RWPE2 (cell line): ENCODE measurements around the gene BMPR2.
"Not testable (repeated sequence)": the region's sequence is repeated elsewhere in the genome, so short reads cannot be mapped to it uniquely, and the experiment has no call there.

Experiments used
- ATAC-seq: fragments of 200-7000 bp; cut with Tn5 transposase; 3 replicates; pipeline ENCODE4 v1.9.1; 2021; ENCODE audit warnings: low read depth
- DNase-seq: peaks from one replicate; pipeline ENCODE4 v3.0.0-alpha.2; 2020; ENCODE audit warnings: low spot score
- H3K27ac ChIP-seq: fragments of 450-650 bp; 2 replicates; pipeline ENCODE4 v1.5.1; 2017; ENCODE audit warnings: mild to moderate bottlenecking; ENCODE audit not compliant: poor library complexity, severe bottlenecking
- H3K27me3 ChIP-seq: fragments of 250-450 bp; sonication (Bioruptor Pico); 2 replicates; pipeline ENCODE4 v1.5.1; 2021; ENCODE audit warnings: mild to moderate bottlenecking, moderate library complexity; ENCODE audit not compliant: insufficient read depth, poor library complexity, severe bottlenecking
- H3K36me3 ChIP-seq: fragments of 250-450 bp; sonication (Bioruptor Pico); 2 replicates; pipeline ENCODE4 v1.5.1; 2020; ENCODE audit warnings: low read depth, mild to moderate bottlenecking, moderate library complexity
- H3K4me1 ChIP-seq: fragments of 250-450 bp; sonication (Bioruptor Pico); 2 replicates; pipeline ENCODE4 v1.5.1; 2021; ENCODE audit warnings: mild to moderate bottlenecking, moderate library complexity; ENCODE audit not compliant: insufficient read depth, poor library complexity, severe bottlenecking
- H3K4me3 ChIP-seq: fragments of 250-450 bp; sonication (Bioruptor Pico); 2 replicates; pipeline ENCODE4 v1.5.1; 2021; ENCODE audit warnings: mild to moderate bottlenecking, moderate library complexity; ENCODE audit not compliant: severe bottlenecking
- H3K9me3 ChIP-seq: fragments of 250-450 bp; sonication (Bioruptor Pico); 2 replicates; pipeline ENCODE4 v1.5.1; 2021; ENCODE audit warnings: mild to moderate bottlenecking, moderate library complexity; ENCODE audit not compliant: severe bottlenecking
- TF ChIP-seq, protein P1 (sequence below): fragments of 450-650 bp; IDR thresholded peaks from one replicate; pipeline ENCODE4 v1.5.1; 2017; ENCODE audit warnings: mild to moderate bottlenecking, moderate library complexity; ENCODE audit not compliant: poor library complexity, severe bottlenecking

BMPR2 gene

GRCh38 chr2:202429164-202429980 lies 53.2 kb downstream of the BMPR2 start:
- ATAC-seq (no peak), DNase-seq (no peak)
- TF ChIP-seq, protein P1, sequence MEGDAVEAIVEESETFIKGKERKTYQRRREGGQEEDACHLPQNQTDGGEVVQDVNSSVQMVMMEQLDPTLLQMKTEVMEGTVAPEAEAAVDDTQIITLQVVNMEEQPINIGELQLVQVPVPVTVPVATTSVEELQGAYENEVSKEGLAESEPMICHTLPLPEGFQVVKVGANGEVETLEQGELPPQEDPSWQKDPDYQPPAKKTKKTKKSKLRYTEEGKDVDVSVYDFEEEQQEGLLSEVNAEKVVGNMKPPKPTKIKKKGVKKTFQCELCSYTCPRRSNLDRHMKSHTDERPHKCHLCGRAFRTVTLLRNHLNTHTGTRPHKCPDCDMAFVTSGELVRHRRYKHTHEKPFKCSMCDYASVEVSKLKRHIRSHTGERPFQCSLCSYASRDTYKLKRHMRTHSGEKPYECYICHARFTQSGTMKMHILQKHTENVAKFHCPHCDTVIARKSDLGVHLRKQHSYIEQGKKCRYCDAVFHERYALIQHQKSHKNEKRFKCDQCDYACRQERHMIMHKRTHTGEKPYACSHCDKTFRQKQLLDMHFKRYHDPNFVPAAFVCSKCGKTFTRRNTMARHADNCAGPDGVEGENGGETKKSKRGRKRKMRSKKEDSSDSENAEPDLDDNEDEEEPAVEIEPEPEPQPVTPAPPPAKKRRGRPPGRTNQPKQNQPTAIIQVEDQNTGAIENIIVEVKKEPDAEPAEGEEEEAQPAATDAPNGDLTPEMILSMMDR: no peak
- Histone ChIP-seq H3K27ac (no peak overlapping the region), H3K4me3 (no peak overlapping the region), H3K4me1 (no peaks in the 10 kb centered on the region), H3K27me3 (no peaks in the 10 kb centered on the region), H3K36me3 (no peaks in the 10 kb centered on the region), H3K9me3 (no peaks in the 10 kb centered on the region)

DNA sequence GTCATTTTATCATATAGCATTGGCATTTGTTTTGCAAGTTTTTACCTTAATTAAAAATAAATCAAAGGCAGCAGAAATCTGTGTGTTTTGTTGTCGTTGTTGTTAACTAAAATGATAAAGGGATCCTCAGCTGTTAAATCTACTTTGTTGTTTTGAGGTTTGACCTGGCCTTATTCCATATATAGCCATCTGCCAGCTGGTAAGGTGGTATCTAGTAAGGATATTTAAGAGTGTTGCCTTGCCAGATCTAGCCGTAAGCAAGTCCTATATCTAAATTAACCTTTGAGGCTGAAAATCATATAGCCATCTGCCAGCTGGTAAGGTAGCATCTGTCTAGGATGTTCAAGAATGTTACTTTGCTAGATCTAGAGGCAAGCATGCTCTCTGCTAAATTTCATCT lies 56.6 kb downstream of the BMPR2 start:
- no peak overlapping the region for H3K27ac ChIP-seq
- no peaks in the 10 kb centered on the region for H3K36me3 ChIP-seq

GRCh38 chr2:202434472-202434871 lies 58.3 kb downstream of the BMPR2 start:
- TF ChIP-seq, protein P1: no peak
- Histone ChIP-seq H3K9me3 (no peaks in the 10 kb centered on the region), H3K4me3 (no peak overlapping the region), H3K27me3 (no peaks in the 10 kb centered on the region), H3K36me3 (no peaks in the 10 kb centered on the region), H3K4me1 (peaks cover 3% of the 10 kb centered on the region), H3K27ac (no peak overlapping the region)
- DNase-seq (no peak), ATAC-seq (no peak)

More for the DNA sequence above, 56.6 kb downstream of the BMPR2 start:
- Histone ChIP-seq H3K9me3 (no peaks in the 10 kb centered on the region), H3K27me3 (no peaks in the 10 kb centered on the region), H3K4me1 (no peaks in the 10 kb centered on the region), H3K4me3 (no peak overlapping the region)
- ATAC-seq: no peak
- no peak for DNase-seq
- TF ChIP-seq, protein P1: no peak

GRCh38 chr2:202436626-202437025 lies 60.5 kb downstream of the BMPR2 start:
- Histone ChIP-seq H3K27ac (no peak overlapping the region), H3K4me3 (no peak overlapping the region), H3K27me3 (no peaks in the 10 kb centered on the region), H3K36me3 (no peaks in the 10 kb centered on the region), H3K4me1 (peaks cover 3% of the 10 kb centered on the region), H3K9me3 (no peaks in the 10 kb centered on the region)
- TF ChIP-seq, protein P1: no peak
- ATAC-seq (no peak), DNase-seq (no peak)

DNA sequence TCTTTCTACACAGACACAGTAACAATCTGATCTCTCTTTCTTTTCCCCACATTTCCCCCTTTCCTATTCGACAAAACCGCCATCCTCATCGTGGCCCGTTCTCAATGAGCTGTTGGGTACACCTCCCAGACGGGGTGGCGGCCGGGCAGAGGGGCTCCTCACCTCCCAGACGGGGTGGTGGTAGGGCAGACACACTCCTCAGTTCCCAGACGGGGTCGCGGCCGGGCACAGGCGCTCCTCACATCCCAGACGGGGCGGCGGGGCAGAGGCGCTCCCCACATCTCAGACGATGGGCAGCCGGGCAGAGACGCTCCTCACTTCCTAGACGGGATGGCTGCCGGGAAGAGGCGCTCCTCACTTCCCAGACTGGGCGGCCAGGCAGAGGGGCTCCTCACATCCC lies 64.0 kb downstream of the BMPR2 start:
- not testable (repeated sequence) for H3K27ac ChIP-seq, H3K4me3 ChIP-seq, ATAC-seq, DNase-seq, H3K36me3 ChIP-seq, H3K9me3 ChIP-seq, H3K4me1 ChIP-seq, H3K27me3 ChIP-seq
